ENCODE results near the gene RAB11FIP3. TPM values are rescaled to one million over a fixed set of nuclear protein-coding genes. Genes with fewer than 3 reads are reported as not detected.
A peak's percentile ranks its signal among the peaks of the same experiment; 100 is the strongest.

Gene RAB11FIP3
- total and polyA plus RNA-seq, 2 of the 13 experiments (the other 11 are each of a cell fraction or from before 2014, with no cell fraction given): 34.3 to 57.6 TPM

DNA sequence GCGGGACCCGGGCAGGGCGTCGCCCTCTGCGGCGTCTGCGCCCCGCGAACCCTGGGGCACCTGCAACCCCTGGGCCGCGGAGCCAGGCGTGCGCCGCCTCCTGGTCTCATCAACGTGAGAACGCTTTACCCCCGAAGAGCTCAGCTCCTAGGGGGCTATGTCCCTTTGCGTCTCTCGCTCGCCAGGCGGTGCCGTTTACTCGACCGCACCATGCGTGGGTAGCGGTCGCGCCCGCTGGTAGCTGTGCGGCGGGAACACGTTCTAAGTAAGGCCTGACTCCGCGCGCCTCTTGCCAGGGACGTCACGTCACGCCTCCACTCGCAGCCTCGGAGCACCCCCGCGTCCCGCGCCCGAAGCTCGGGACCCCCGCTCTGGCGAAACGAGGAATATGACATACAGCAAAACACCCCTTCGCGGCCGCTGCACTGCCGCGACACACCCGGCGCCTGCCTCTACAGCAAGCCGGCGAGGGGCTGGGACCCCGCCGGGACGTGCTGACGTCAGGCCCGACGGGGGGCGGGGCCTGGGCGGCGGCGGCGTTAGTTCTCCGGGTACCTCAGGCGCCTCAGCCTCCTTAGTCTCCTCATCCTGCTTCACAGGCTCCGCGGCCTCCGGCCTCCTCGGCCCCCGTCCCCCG lies at the start of gene RAB11FIP3 (continued):
- TF ChIP-seq NAIF1 (CRISPR knock-in tag; IDR thresholded peaks at IDR 0.05; ENCODE audit: borderline replicate concordance): peak; percentile 88; the same call in 1 of the 2 replicates
- peak; percentile 83; the same call in 1 of the 2 replicates for TF ChIP-seq SNAI1 (CRISPR knock-in tag; IDR thresholded peaks at IDR 0.05; ENCODE audit: borderline replicate concordance)
- no peak; the same call in 1 of the 2 replicates for TF ChIP-seq TP53 (CRISPR knock-in tag; conservative IDR thresholded peaks at IDR 0.05)
- TF ChIP-seq JDP2 (CRISPR knock-in tag; IDR thresholded peaks at IDR 0.05; ENCODE audit: borderline replicate concordance): no peak
- TF ChIP-seq MED13 (CRISPR knock-in tag; IDR thresholded peaks at IDR 0.05): 0 out of 2 replicates have a peak, but pooled peaks have one; percentile 48
- TF ChIP-seq SP2 (CRISPR knock-in tag; IDR thresholded peaks at IDR 0.05): no peak
- 0 out of 2 replicates have a peak, but pooled peaks have one; percentile 47 for TF ChIP-seq ZNF34 (CRISPR knock-in tag; IDR thresholded peaks at IDR 0.05; ENCODE audit: borderline replicate concordance)
- no peak for TF ChIP-seq ZNF24 (IDR thresholded peaks at IDR 0.05)
- TF ChIP-seq ZKSCAN1 (IDR thresholded peaks at IDR 0.05; ENCODE audit: low read length): no peak
- TF ChIP-seq ZFP36L1 (CRISPR knock-in tag; IDR thresholded peaks at IDR 0.05): 0 out of 2 replicates have a peak, but pooled peaks have one; percentile 53
- TF ChIP-seq FOXK2 (IDR thresholded peaks at IDR 0.05): no peak
- peak; percentile 13 for TF ChIP-seq AGO1 (IDR thresholded peaks at IDR 0.05; ENCODE audit: low read depth, low read length, poor library complexity, severe bottlenecking)
- TF ChIP-seq NR2C2 (CRISPR knock-in tag; IDR thresholded peaks at IDR 0.05; ENCODE audit: borderline replicate concordance): no peak
- no peak for TF ChIP-seq ZKSCAN5 (CRISPR knock-in tag; IDR thresholded peaks at IDR 0.05)
- TF ChIP-seq ZNF317 (CRISPR knock-in tag; IDR thresholded peaks at IDR 0.05): peak; percentile 64; the same call in 1 of the 2 replicates
- TF ChIP-seq, protein P1, sequence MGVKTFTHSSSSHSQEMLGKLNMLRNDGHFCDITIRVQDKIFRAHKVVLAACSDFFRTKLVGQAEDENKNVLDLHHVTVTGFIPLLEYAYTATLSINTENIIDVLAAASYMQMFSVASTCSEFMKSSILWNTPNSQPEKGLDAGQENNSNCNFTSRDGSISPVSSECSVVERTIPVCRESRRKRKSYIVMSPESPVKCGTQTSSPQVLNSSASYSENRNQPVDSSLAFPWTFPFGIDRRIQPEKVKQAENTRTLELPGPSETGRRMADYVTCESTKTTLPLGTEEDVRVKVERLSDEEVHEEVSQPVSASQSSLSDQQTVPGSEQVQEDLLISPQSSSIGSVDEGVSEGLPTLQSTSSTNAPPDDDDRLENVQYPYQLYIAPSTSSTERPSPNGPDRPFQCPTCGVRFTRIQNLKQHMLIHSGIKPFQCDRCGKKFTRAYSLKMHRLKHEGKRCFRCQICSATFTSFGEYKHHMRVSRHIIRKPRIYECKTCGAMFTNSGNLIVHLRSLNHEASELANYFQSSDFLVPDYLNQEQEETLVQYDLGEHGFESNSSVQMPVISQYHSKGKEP (CRISPR knock-in tag; IDR thresholded peaks at IDR 0.05): no peak
- TF ChIP-seq, protein P2, sequence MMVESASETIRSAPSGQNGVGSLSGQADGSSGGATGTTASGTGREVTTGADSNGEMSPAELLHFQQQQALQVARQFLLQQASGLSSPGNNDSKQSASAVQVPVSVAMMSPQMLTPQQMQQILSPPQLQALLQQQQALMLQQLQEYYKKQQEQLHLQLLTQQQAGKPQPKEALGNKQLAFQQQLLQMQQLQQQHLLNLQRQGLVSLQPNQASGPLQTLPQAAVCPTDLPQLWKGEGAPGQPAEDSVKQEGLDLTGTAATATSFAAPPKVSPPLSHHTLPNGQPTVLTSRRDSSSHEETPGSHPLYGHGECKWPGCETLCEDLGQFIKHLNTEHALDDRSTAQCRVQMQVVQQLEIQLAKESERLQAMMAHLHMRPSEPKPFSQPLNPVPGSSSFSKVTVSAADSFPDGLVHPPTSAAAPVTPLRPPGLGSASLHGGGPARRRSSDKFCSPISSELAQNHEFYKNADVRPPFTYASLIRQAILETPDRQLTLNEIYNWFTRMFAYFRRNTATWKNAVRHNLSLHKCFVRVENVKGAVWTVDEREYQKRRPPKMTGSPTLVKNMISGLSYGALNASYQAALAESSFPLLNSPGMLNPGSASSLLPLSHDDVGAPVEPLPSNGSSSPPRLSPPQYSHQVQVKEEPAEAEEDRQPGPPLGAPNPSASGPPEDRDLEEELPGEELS (CRISPR knock-in tag; IDR thresholded peaks at IDR 0.05): peak; percentile 44; the same call in 1 of the 2 replicates
- TF ChIP-seq, protein P3, sequence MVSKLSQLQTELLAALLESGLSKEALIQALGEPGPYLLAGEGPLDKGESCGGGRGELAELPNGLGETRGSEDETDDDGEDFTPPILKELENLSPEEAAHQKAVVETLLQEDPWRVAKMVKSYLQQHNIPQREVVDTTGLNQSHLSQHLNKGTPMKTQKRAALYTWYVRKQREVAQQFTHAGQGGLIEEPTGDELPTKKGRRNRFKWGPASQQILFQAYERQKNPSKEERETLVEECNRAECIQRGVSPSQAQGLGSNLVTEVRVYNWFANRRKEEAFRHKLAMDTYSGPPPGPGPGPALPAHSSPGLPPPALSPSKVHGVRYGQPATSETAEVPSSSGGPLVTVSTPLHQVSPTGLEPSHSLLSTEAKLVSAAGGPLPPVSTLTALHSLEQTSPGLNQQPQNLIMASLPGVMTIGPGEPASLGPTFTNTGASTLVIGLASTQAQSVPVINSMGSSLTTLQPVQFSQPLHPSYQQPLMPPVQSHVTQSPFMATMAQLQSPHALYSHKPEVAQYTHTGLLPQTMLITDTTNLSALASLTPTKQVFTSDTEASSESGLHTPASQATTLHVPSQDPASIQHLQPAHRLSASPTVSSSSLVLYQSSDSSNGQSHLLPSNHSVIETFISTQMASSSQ (IDR thresholded peaks at IDR 0.05; ENCODE audit: low read depth): no peak
- TF ChIP-seq, protein P3 (CRISPR knock-in tag; IDR thresholded peaks at IDR 0.05; ENCODE audit: borderline replicate concordance): no peak; the same call in 1 of the 2 replicates
- TF ChIP-seq, protein P4, sequence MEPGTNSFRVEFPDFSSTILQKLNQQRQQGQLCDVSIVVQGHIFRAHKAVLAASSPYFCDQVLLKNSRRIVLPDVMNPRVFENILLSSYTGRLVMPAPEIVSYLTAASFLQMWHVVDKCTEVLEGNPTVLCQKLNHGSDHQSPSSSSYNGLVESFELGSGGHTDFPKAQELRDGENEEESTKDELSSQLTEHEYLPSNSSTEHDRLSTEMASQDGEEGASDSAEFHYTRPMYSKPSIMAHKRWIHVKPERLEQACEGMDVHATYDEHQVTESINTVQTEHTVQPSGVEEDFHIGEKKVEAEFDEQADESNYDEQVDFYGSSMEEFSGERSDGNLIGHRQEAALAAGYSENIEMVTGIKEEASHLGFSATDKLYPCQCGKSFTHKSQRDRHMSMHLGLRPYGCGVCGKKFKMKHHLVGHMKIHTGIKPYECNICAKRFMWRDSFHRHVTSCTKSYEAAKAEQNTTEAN (CRISPR knock-in tag; conservative IDR thresholded peaks at IDR 0.05): no peak; the same call in 1 of the 2 replicates
